ENCODE data around the gene WDR33.
"Not testable (repeated sequence)": the region's sequence is repeated elsewhere in the genome, so short reads cannot be mapped to it uniquely, and the experiment has no call there.

Gene WDR33

GRCh38 chr2:127763776-127764175 lies 47.2 kb downstream of the WDR33 start:
- DNase-seq (ENCODE audit: low read depth in 2 of 2), result no peak

- DNase-seq (ENCODE audit: low read depth in 2 of 2), result no peak
Measured at GRCh38 chr2:127762846-127763245, 48.1 kb downstream of the WDR33 start.

- DNase-seq (ENCODE audit: low read depth in 2 of 2), result no peak
Measured at GRCh38 chr2:127762441-127762840, 48.5 kb downstream of the WDR33 start.

- DNase-seq (ENCODE audit: low read depth in 2 of 2), result no peak
Measured at GRCh38 chr2:127759931-127760330, 51.0 kb downstream of the WDR33 start.

GRCh38 chr2:127754186-127754585 lies 56.8 kb downstream of the WDR33 start:
- no peak for DNase-seq (ENCODE audit: low read depth in 2 of 2)

- DNase-seq (ENCODE audit: low read depth in 2 of 2), result no peak
Measured at GRCh38 chr2:127753374-127753773, 57.6 kb downstream of the WDR33 start.

GRCh38 chr2:127749537-127749936 lies 61.4 kb downstream of the WDR33 start:
- DNase-seq (ENCODE audit: low read depth in 2 of 2), result not testable (repeated sequence)

GRCh38 chr2:127747621-127748020 lies 63.4 kb downstream of the WDR33 start:
- no peak for DNase-seq (ENCODE audit: low read depth in 2 of 2)

GRCh38 chr2:127743477-127744026 lies 67.4 kb downstream of the WDR33 start:
- no peak for DNase-seq (ENCODE audit: low read depth in 2 of 2)

- DNase-seq (ENCODE audit: low read depth in 2 of 2), result no peak
Measured at GRCh38 chr2:127740665-127741288, 70.2 kb downstream of the WDR33 start.

- DNase-seq (ENCODE audit: low read depth in 2 of 2), result no peak
Measured at GRCh38 chr2:127739800-127740199, 71.2 kb downstream of the WDR33 start.

- no peak for DNase-seq (ENCODE audit: low read depth in 2 of 2)
Measured at GRCh38 chr2:127737892-127738291, 73.1 kb downstream of the WDR33 start.

- no peak for DNase-seq (ENCODE audit: low read depth in 2 of 2)
Measured at GRCh38 chr2:127735537-127736399, 75.2 kb downstream of the WDR33 start.

GRCh38 chr2:127735044-127735443 lies 75.9 kb downstream of the WDR33 start:
- DNase-seq (ENCODE audit: low read depth in 2 of 2), result no peak

- no peak for DNase-seq (ENCODE audit: low read depth in 2 of 2)
Measured at GRCh38 chr2:127733816-127734537, 77.0 kb downstream of the WDR33 start.

- no peak for DNase-seq (ENCODE audit: low read depth in 2 of 2)
Measured at GRCh38 chr2:127733113-127733815, 77.7 kb downstream of the WDR33 start.

- DNase-seq (ENCODE audit: low read depth in 2 of 2), result no peak
Measured at GRCh38 chr2:127726158-127726880, 84.7 kb downstream of the WDR33 start.

- no peak for DNase-seq (ENCODE audit: low read depth in 2 of 2)
Measured at GRCh38 chr2:127722807-127723206, 88.2 kb downstream of the WDR33 start.

GRCh38 chr2:127721978-127722355 lies 89.0 kb downstream of the WDR33 start:
- DNase-seq (ENCODE audit: low read depth in 2 of 2), result no peak

- DNase-seq (ENCODE audit: low read depth in 2 of 2), result no peak
Measured at GRCh38 chr2:127721311-127721977, 89.5 kb downstream of the WDR33 start.

Data from stimulated activated CD8-positive, alpha-beta memory T cell treated with anti-CD3 and anti-CD28 coated beads, Interleukin-2, amount 100 ng/mL, for 1 hour (primary cell).